ENCODE data around the gene RDH12. TPM values are rescaled to one million over a fixed set of nuclear protein-coding genes. Genes with fewer than 3 reads are reported as not detected.

RDH12 gene
- total RNA-seq, 1 experiment from 2014 or later: not detected

DNA sequence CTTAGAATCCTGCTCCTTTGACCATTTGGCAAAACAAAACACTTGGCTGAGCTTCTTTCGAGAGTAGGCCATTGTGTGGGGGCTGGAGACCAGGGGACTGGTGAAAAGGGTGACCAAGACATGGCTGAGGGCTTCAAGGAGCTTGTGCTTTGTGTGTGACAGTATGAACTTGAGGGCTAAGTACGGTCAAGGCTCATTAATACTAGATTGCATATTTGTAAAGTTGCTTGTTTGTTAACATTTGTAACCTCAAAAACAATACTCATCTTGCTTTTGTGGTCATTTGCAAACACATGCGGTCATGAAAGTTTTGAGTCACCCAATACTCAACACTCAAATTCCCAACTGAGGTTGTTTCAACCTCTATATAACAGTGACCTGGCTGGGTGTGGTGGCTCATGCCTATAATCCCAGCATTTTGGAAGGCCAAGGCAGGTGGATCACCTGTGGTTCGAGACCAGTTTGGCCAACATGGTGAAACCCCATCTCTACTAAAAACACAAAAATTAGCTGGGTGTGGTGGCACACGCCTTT is 72.2 kb downstream of the RDH12 start:
- H3K4me3 ChIP-seq (ENCODE audit: low read depth, low read length, poor library complexity, severe bottlenecking): no peak overlapping the region
- no peak for DNase-seq (ENCODE audit: low spot score)
- CTCF ChIA-PET: no interaction called here
- no peaks in the 10 kb centered on the region for H3K9me3 ChIP-seq (ENCODE audit: low read depth, low read length, poor library complexity, severe bottlenecking)
- POLR2A ChIA-PET (ENCODE audit: low non-redundant PET): no interaction called here
- TF ChIP-seq, protein P1, sequence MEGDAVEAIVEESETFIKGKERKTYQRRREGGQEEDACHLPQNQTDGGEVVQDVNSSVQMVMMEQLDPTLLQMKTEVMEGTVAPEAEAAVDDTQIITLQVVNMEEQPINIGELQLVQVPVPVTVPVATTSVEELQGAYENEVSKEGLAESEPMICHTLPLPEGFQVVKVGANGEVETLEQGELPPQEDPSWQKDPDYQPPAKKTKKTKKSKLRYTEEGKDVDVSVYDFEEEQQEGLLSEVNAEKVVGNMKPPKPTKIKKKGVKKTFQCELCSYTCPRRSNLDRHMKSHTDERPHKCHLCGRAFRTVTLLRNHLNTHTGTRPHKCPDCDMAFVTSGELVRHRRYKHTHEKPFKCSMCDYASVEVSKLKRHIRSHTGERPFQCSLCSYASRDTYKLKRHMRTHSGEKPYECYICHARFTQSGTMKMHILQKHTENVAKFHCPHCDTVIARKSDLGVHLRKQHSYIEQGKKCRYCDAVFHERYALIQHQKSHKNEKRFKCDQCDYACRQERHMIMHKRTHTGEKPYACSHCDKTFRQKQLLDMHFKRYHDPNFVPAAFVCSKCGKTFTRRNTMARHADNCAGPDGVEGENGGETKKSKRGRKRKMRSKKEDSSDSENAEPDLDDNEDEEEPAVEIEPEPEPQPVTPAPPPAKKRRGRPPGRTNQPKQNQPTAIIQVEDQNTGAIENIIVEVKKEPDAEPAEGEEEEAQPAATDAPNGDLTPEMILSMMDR (conservative IDR thresholded peaks at IDR 0.05; ENCODE audit: low read depth, low read length): no peak
- no peak for TF ChIP-seq EZH2 (IDR thresholded peaks at IDR 0.05; ENCODE audit: borderline replicate concordance, low read depth, low read length, poor library complexity, severe bottlenecking)
- H3K4me1 ChIP-seq (ENCODE audit: insufficient read depth, low read length, poor library complexity, severe bottlenecking): no peaks in the 10 kb centered on the region
- H3K27me3 ChIP-seq (replicated peaks; ENCODE audit: insufficient read depth, low read depth, low read length, poor library complexity): no peaks in the 10 kb centered on the region
- intact Hi-C loops (cut with micrococcal nuclease; ENCODE audit: unreplicated experiment): no loop called here
- no TSS peak for BruUV-seq (replicated peaks)
- no peak overlapping the region for H3K27ac ChIP-seq (ENCODE audit: low read depth, low read length, poor library complexity, severe bottlenecking)
- H3K36me3 ChIP-seq (ENCODE audit: insufficient read depth, low read length, poor library complexity, severe bottlenecking): peaks cover 45% of the 10 kb centered on the region

DNA sequence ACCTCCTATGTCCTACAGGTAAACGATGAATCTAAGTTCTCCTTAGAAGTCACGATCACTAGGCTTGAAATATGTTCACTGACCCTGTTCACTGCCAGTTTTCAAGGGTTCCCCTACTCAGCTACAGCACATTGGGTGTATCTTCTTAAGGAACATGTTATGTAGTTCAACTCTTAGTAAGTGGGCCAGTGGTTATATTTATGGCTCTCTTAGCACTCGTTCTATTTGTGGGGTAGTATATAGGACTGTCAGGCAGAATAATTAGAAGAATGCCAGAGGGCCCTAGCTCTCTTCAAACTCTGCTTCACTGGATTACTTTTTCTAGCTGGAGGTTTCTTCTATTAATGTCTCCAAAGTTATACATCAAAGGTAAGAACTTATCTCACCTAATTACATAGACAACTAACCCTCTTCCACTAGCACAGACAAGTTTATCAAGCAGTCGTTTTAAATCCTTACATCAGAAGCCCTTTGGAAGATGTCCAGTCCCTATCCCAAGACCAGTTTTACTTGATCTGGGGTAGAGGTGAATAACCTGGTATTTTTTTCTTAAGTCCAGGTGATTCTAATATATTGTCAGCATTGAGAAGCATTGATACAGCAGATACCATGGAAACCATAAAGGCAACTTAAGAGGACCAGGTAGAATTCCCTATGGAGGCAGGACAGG is 75.1 kb downstream of the RDH12 start:
- TF ChIP-seq, protein P1 (conservative IDR thresholded peaks at IDR 0.05; ENCODE audit: low read depth, low read length): no peak
- TF ChIP-seq EZH2 (IDR thresholded peaks at IDR 0.05; ENCODE audit: borderline replicate concordance, low read depth, low read length, poor library complexity, severe bottlenecking): no peak
- Histone ChIP-seq H3K27ac (ENCODE audit: low read depth, low read length, poor library complexity, severe bottlenecking) (no peak overlapping the region), H3K36me3 (ENCODE audit: insufficient read depth, low read length, poor library complexity, severe bottlenecking) (peaks cover 40% of the 10 kb centered on the region), H3K4me3 (ENCODE audit: low read depth, low read length, poor library complexity, severe bottlenecking) (no peak overlapping the region), H3K9me3 (ENCODE audit: low read depth, low read length, poor library complexity, severe bottlenecking) (no peaks in the 10 kb centered on the region), H3K27me3 (replicated peaks; ENCODE audit: insufficient read depth, low read depth, low read length, poor library complexity) (no peaks in the 10 kb centered on the region), H3K4me1 (ENCODE audit: insufficient read depth, low read length, poor library complexity, severe bottlenecking) (no peaks in the 10 kb centered on the region)
- no peak for DNase-seq (ENCODE audit: low spot score)
- CTCF ChIA-PET: no interaction called here
- BruUV-seq (replicated peaks): no TSS peak
- intact Hi-C loops (cut with micrococcal nuclease; ENCODE audit: unreplicated experiment): no loop called here
- POLR2A ChIA-PET (ENCODE audit: low non-redundant PET): interaction anchor here (0.7 kb wide), 1 partner anchor 11 kb away, joined by 9 read pairs; no protein-coding TSS in a partner anchor

DNA sequence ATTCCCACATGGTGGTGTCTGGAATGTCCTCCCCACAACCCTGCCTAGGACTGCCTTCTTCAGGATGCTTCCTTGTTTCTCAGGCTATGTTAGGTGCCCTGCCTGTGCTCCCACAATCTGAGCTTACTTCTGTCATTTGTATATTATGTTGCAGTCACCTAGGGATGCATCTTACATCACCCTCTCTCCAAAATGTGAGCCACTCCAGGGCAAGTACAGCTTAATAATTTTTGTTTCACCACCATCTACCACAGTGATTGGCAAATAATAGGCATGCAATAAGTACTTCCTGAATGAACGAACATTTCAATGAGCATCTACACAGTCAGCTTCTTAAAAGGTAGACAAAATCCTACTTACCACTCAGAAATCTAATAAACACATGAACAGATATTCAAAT is 77.1 kb downstream of the RDH12 start:
- ChIA-PET POLR2A (ENCODE audit: low non-redundant PET) (no interaction called here), CTCF (no interaction called here)
- no peaks in the 10 kb centered on the region for H3K4me1 ChIP-seq (ENCODE audit: insufficient read depth, low read length, poor library complexity, severe bottlenecking)
- TF ChIP-seq EZH2 (IDR thresholded peaks at IDR 0.05; ENCODE audit: borderline replicate concordance, low read depth, low read length, poor library complexity, severe bottlenecking): no peak
- TF ChIP-seq, protein P1 (conservative IDR thresholded peaks at IDR 0.05; ENCODE audit: low read depth, low read length): no peak
- H3K36me3 ChIP-seq (ENCODE audit: insufficient read depth, low read length, poor library complexity, severe bottlenecking): peaks cover 48% of the 10 kb centered on the region
- H3K9me3 ChIP-seq (ENCODE audit: low read depth, low read length, poor library complexity, severe bottlenecking): no peaks in the 10 kb centered on the region
- intact Hi-C loops (cut with micrococcal nuclease; ENCODE audit: unreplicated experiment): no loop called here
- no peaks in the 10 kb centered on the region for H3K27me3 ChIP-seq (replicated peaks; ENCODE audit: insufficient read depth, low read depth, low read length, poor library complexity)
- no TSS peak for BruUV-seq (replicated peaks)
- DNase-seq (ENCODE audit: low spot score): no peak
- no peak overlapping the region for H3K27ac ChIP-seq (ENCODE audit: low read depth, low read length, poor library complexity, severe bottlenecking)
- H3K4me3 ChIP-seq (ENCODE audit: low read depth, low read length, poor library complexity, severe bottlenecking): no peak overlapping the region

Measured in A673 (cell line).